SK-N-SH (cell line): ENCODE results near the gene FXYD5. TPM values are rescaled to one million over a fixed set of nuclear protein-coding genes. Genes with fewer than 3 reads are reported as not detected.

Experiments
- CTCF ChIA-PET: fragments of 300-600, 350-600 bp; formaldehyde crosslinking; extraction: SDS; loops from one replicate; lab custom pipeline; 2021; lab: Yijun Ruan, JAX
- POLR2A ChIA-PET: fragments of 350-600 bp; sonication (Branson Sonifier 250); formaldehyde crosslinking; extraction: SDS; loops from one replicate; lab custom pipeline; 2020; ENCODE audit warnings: antibody characterized with exemption, inconsistent platforms; lab: Yijun Ruan, JAX
- DNase-seq: peaks from one replicate; pipeline ENCODE4 v3.0.0; 2012
- H2AFZ ChIP-seq: fragments of 200-600 bp; sonication (generic); 2 replicates; pipeline ENCODE4 v1.8.1; 2016; ENCODE audit warnings: antibody characterized with exemption, mild to moderate bottlenecking, low read depth
- H3F3A ChIP-seq: fragments of 200-600 bp; sonication (generic); replicated peaks from 2 replicates; pipeline ENCODE3; 2016; ENCODE audit warnings: antibody characterized with exemption, mild to moderate bottlenecking; ENCODE audit not compliant: insufficient read depth
- H3K27ac ChIP-seq, 2 experiments: fragments of 200-500 bp in 1 of 2; fragments of 200-600 bp in 1 of 2; sonication (Bioruptor generic) in 1 of 2; sonication (generic), shearing (Covaris generic) in 1 of 2; 2 replicates each; pipeline versions ENCODE4 v1.5.1 to v1.6.1; 2014 to 2016; ENCODE audit warnings: low read depth in 2 of 2, inconsistent platforms in 1 of 2, low read length in 1 of 2, mild to moderate bottlenecking in 1 of 2, mixed read lengths in 1 of 2
- H3K27me3 ChIP-seq: fragments of 200-600 bp; sonication (generic), shearing (Covaris generic); 2 replicates; pipeline ENCODE4 v1.6.1; 2016; ENCODE audit warnings: mixed run types; ENCODE audit not compliant: insufficient read depth
- H3K36me3 ChIP-seq, 2 experiments: fragments of 200-500 bp in 1 of 2; fragments of 200-600 bp in 1 of 2; sonication (Bioruptor generic) in 1 of 2; sonication (generic) in 1 of 2; replicated peaks in 1 of 2; 2 replicates each; pipeline versions ENCODE3 to v1.5.1; 2014 to 2016; ENCODE audit warnings: low read length in 1 of 2, mild to moderate bottlenecking in 1 of 2; ENCODE audit not compliant: insufficient read depth in 2 of 2, control insufficient read depth in 1 of 2
- H3K4me1 ChIP-seq, 2 experiments: fragments of 200-500 bp in 1 of 2; fragments of 200-600 bp in 1 of 2; sonication (Bioruptor generic) in 1 of 2; sonication (generic), shearing (Covaris generic) in 1 of 2; 2 replicates each; pipeline versions ENCODE4 v1.5.1 to v1.6.1; 2014 to 2016; ENCODE audit warnings: low read depth in 1 of 2, low read length in 1 of 2, mixed run types in 1 of 2; ENCODE audit not compliant: insufficient read depth in 2 of 2, control insufficient read depth in 1 of 2
- H3K4me2 ChIP-seq: fragments of 200-600 bp; sonication (generic), shearing (Covaris generic); 2 replicates; pipeline ENCODE4 v1.6.1; 2017; ENCODE audit warnings: mixed run types
- H3K4me3 ChIP-seq, 2 experiments: fragments of 200-500 bp in 1 of 2; fragments of 200-600 bp in 1 of 2; sonication (Bioruptor generic) in 1 of 2; sonication (generic), shearing (Covaris generic) in 1 of 2; 2 replicates each; pipeline versions ENCODE4 v1.5.1 to v1.8.1; 2014 to 2016; ENCODE audit warnings: low read depth in 2 of 2, inconsistent platforms in 1 of 2, low read length in 1 of 2, mild to moderate bottlenecking in 1 of 2, mixed read lengths in 1 of 2, moderate library complexity in 1 of 2
- H3K79me2 ChIP-seq: fragments of 200-600 bp; sonication (generic); 2 replicates; pipeline ENCODE4 v1.8.1; 2017; ENCODE audit warnings: mild to moderate bottlenecking; ENCODE audit not compliant: insufficient read depth
- H3K9ac ChIP-seq: fragments of 200-600 bp; sonication (generic); 2 replicates; pipeline ENCODE4 v1.6.1; 2017; ENCODE audit warnings: mixed run types
- H3K9me2 ChIP-seq: fragments of 200-600 bp; sonication (generic); 2 replicates; pipeline ENCODE4 v1.6.1; 2017; ENCODE audit warnings: mixed run types
- H3K9me3 ChIP-seq: fragments of 200-600 bp; sonication (generic); 2 replicates; pipeline ENCODE4 v1.6.1; 2017; ENCODE audit warnings: mixed run types, mild to moderate bottlenecking, moderate library complexity
- H4K20me1 ChIP-seq: fragments of 200-600 bp; sonication (generic); 2 replicates; pipeline ENCODE4 v1.6.1; 2017; ENCODE audit warnings: mild to moderate bottlenecking, mixed run types; ENCODE audit not compliant: insufficient read depth
- ELF1 ChIP-seq: IDR thresholded peaks from 2 replicates; pipeline ENCODE4 v1.4.0; 2012
- FOSL2 ChIP-seq: IDR thresholded peaks from 2 replicates; pipeline ENCODE4 v1.4.0; 2012; ENCODE audit warnings: low read depth, mild to moderate bottlenecking, moderate library complexity, borderline replicate concordance
- GATA2 ChIP-seq: sonication (generic); formaldehyde crosslinking; IDR thresholded peaks from 2 replicates; pipeline ENCODE4 v1.5.0; 2020; ENCODE audit warnings: mild to moderate bottlenecking, missing genetic modification reagents
- JUND ChIP-seq: IDR thresholded peaks from 2 replicates; pipeline ENCODE4 v1.4.0; 2012
- POLR2AphosphoS5 ChIP-seq: IDR thresholded peaks from 2 replicates; pipeline ENCODE4 v1.6.1; 2012; ENCODE audit warnings: low read depth, low read length
- TAF1 ChIP-seq: IDR thresholded peaks from 2 replicates; pipeline ENCODE4 v1.6.1; 2012; ENCODE audit warnings: low read depth, mild to moderate bottlenecking, low read length, moderate library complexity, borderline replicate concordance
- TCF12 ChIP-seq: IDR thresholded peaks from 2 replicates; pipeline ENCODE4 v1.4.0; 2012
- TEAD4 ChIP-seq: IDR thresholded peaks from 2 replicates; pipeline ENCODE4 v1.4.0; 2012; ENCODE audit warnings: mild to moderate bottlenecking, borderline replicate concordance; ENCODE audit not compliant: insufficient read depth
- WGBS: methylation state at CpG from one replicate; pipeline ENCODE4 v1.1.6; 2017; ENCODE audit warnings: low lambda C conversion rate; 5-methylcytosine and 5-hydroxymethylcytosine counted together
- polyA plus RNA-seq, 3 experiments: library from polyadenylated mRNA; depleted of rRNA; stranded (reverse); fragments of >200 nt; gene quantifications; 2 replicates each; pipeline ENCODE4 v1.2.3, GENCODE V29; 2012
- small RNA-seq, 7 experiments: library from RNA; depleted of rRNA; stranded (forward); fragments of <200 nt; gene quantifications; one replicate each; pipeline ENCODE3, GENCODE V24; 2012
- TF ChIP-seq, protein P1 (sequence below): IDR thresholded peaks from 2 replicates; pipeline ENCODE4 v1.4.0; 2012; ENCODE audit warnings: low read depth
- TF ChIP-seq, protein P2 (sequence below): fragments of 200-600 bp; sonication (generic); IDR thresholded peaks from 2 replicates; pipeline ENCODE4 v1.6.1; 2017; ENCODE audit warnings: antibody characterized with exemption, mild to moderate bottlenecking, moderate library complexity
- TF ChIP-seq, protein P3 (sequence below): fragments of 150-350 bp; IDR thresholded peaks from 2 replicates; pipeline ENCODE4 v1.6.1; 2016; ENCODE audit warnings: mild to moderate bottlenecking, low read depth, low read length

The FXYD5 gene
- polyA plus RNA-seq, 1 of the 3 experiments (the other 2 are of a cell fraction) = 195 TPM

DNA sequence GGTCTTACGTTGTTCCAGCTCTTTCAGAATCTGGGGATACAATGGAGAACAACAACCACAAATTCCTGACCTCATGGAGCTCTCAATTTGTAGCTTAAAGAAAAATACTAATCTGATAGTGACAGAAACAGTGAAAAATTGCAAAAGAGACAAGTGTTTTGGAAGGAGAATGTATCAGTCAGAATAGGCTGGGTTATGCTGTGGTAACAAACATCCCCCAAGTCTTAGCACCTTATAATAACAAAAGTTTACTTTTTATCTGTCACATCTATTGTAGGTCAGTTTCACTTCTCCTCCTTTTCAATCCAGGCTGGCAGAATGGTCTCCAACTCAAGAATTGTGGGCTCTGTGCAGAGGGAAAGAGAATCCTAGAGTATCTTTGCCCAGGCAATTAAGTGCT, 64.5 kb downstream of the FXYD5 start:
- DNase-seq = no peak
- no peaks in the 10 kb centered on the region for H3F3A ChIP-seq
- H4K20me1 ChIP-seq = no peaks in the 10 kb centered on the region
- peaks cover 2 to 4% of the 10 kb centered on the region in 2 experiments; a peak in 2 of 4 replicates for H3K4me1 ChIP-seq
- H3K27me3 ChIP-seq = no peaks in the 10 kb centered on the region; the same call in 1 of the 2 replicates
- H2AFZ ChIP-seq = no peak overlapping the region
- no peak overlapping the region for H3K4me3 ChIP-seq
- POLR2A ChIA-PET = no interaction called here
- WGBS = 0% methylated on average over 1 of the region's 1 CpG
- H3K9me2 ChIP-seq = no peaks in the 10 kb centered on the region
- H3K9ac ChIP-seq = no peak overlapping the region
- H3K9me3 ChIP-seq = no peaks in the 10 kb centered on the region
- no peak overlapping the region for H3K4me2 ChIP-seq
- CTCF ChIA-PET = interaction anchor here (0.9 kb wide), 1 partner anchor 276 kb away, joined by 3 read pairs; no protein-coding TSS in a partner anchor
- TF ChIP-seq GATA2 (CRISPR knock-in tag) = no peak
- TF ChIP-seq TEAD4 = no peak
- TF ChIP-seq FOSL2 = no peak
- no peak for TF ChIP-seq TCF12
- TF ChIP-seq, protein P1, sequence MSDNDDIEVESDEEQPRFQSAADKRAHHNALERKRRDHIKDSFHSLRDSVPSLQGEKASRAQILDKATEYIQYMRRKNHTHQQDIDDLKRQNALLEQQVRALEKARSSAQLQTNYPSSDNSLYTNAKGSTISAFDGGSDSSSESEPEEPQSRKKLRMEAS = no peak
- TF ChIP-seq, protein P2, sequence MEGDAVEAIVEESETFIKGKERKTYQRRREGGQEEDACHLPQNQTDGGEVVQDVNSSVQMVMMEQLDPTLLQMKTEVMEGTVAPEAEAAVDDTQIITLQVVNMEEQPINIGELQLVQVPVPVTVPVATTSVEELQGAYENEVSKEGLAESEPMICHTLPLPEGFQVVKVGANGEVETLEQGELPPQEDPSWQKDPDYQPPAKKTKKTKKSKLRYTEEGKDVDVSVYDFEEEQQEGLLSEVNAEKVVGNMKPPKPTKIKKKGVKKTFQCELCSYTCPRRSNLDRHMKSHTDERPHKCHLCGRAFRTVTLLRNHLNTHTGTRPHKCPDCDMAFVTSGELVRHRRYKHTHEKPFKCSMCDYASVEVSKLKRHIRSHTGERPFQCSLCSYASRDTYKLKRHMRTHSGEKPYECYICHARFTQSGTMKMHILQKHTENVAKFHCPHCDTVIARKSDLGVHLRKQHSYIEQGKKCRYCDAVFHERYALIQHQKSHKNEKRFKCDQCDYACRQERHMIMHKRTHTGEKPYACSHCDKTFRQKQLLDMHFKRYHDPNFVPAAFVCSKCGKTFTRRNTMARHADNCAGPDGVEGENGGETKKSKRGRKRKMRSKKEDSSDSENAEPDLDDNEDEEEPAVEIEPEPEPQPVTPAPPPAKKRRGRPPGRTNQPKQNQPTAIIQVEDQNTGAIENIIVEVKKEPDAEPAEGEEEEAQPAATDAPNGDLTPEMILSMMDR = no peak
- no peak for TF ChIP-seq ELF1
- TF ChIP-seq, protein P3, sequence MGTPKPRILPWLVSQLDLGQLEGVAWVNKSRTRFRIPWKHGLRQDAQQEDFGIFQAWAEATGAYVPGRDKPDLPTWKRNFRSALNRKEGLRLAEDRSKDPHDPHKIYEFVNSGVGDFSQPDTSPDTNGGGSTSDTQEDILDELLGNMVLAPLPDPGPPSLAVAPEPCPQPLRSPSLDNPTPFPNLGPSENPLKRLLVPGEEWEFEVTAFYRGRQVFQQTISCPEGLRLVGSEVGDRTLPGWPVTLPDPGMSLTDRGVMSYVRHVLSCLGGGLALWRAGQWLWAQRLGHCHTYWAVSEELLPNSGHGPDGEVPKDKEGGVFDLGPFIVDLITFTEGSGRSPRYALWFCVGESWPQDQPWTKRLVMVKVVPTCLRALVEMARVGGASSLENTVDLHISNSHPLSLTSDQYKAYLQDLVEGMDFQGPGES = no peak
- TF ChIP-seq TAF1 = no peak
- TF ChIP-seq JUND = no peak
- no peak for TF ChIP-seq POLR2AphosphoS5
- no peak overlapping the region for H3K27ac ChIP-seq
- H3K36me3 ChIP-seq = no peaks in the 10 kb centered on the region
- no peaks in the 10 kb centered on the region for H3K79me2 ChIP-seq

Small RNAs within 50 kb of the gene (small RNA-seq; reads per million reads assigned to genes)
- gene AC020907.2 = 0 reads per million in 7 experiments

Other genes with a start within 250 kb of the FXYD5 start
- 1.7 and 2.8 TPM in 2 replicates for gene ZNF30, start 227.8 kb upstream of the FXYD5 start, polyA plus RNA-seq (2012; rRNA removed)
- gene ZNF792, start 190.5 kb upstream of the FXYD5 start, polyA plus RNA-seq (2012; rRNA removed) = 1.5 and 2.1 TPM in 2 replicates
- 64.6 and 81.9 TPM in 2 replicates for gene GRAMD1A, start 154.4 kb upstream of the FXYD5 start, polyA plus RNA-seq (2012; rRNA removed)
- gene SCN1B, start 124.3 kb upstream of the FXYD5 start, polyA plus RNA-seq (2012; rRNA removed) = 10.3 and 10.5 TPM in 2 replicates
- gene HPN, start 113.0 kb upstream of the FXYD5 start, polyA plus RNA-seq (2012; rRNA removed) = 0.05 TPM in 1 of 2 replicates, not detected in the other
- gene FXYD3, start 38.9 kb upstream of the FXYD5 start, polyA plus RNA-seq (2012; rRNA removed) = not detected in 2 replicates
- gene LGI4, start 19.7 kb upstream of the FXYD5 start, polyA plus RNA-seq (2012; rRNA removed) = 0.05 and 0.15 TPM in 2 replicates
- 0.12 TPM in 1 of 2 replicates, not detected in the other for gene FXYD1, start 15.9 kb upstream of the FXYD5 start, polyA plus RNA-seq (2012; rRNA removed)
- 0.10 and 0.44 TPM in 2 replicates for gene FXYD7, start 11.5 kb upstream of the FXYD5 start, polyA plus RNA-seq (2012; rRNA removed)
- gene FAM187B, start 74.0 kb downstream of the FXYD5 start, polyA plus RNA-seq (2012; rRNA removed) = not detected in 2 replicates
- gene LSR, start 94.3 kb downstream of the FXYD5 start, polyA plus RNA-seq (2012; rRNA removed) = 0.50 and 0.62 TPM in 2 replicates
- gene USF2, start 114.2 kb downstream of the FXYD5 start, polyA plus RNA-seq (2012; rRNA removed) = 83.6 and 102 TPM in 2 replicates
- 0.13 TPM in 1 of 2 replicates, not detected in the other for gene HAMP, start 127.8 kb downstream of the FXYD5 start, polyA plus RNA-seq (2012; rRNA removed)
- gene MAG, start 137.4 kb downstream of the FXYD5 start, polyA plus RNA-seq (2012; rRNA removed) = not detected in 2 replicates
- 0.16 and 0.18 TPM in 2 replicates for gene CD22, start 174.5 kb downstream of the FXYD5 start, polyA plus RNA-seq (2012; rRNA removed)
- not detected in 2 replicates for gene FFAR1, start 193.2 kb downstream of the FXYD5 start, polyA plus RNA-seq (2012; rRNA removed)
- gene FFAR3, start 203.7 kb downstream of the FXYD5 start, polyA plus RNA-seq (2012; rRNA removed) = not detected in 2 replicates
- gene GPR42, start 216.3 kb downstream of the FXYD5 start, polyA plus RNA-seq (2012; rRNA removed) = not detected in 2 replicates